ENCODE data around the gene SACS.
"Not testable (repeated sequence)": the region's sequence is repeated elsewhere in the genome, so short reads cannot be mapped to it uniquely, and the experiment has no call there.

SACS gene

GRCh38 chr13:23453132-23453531 is 19.6 kb upstream of the SACS start:
- no peak for DNase-seq

GRCh38 chr13:23450340-23451046 is 17.0 kb upstream of the SACS start:
- no peak for DNase-seq

- no peak for DNase-seq
Observed at GRCh38 chr13:23449398-23450162, 16.1 kb upstream of the SACS start.

GRCh38 chr13:23447927-23448326 is 14.4 kb upstream of the SACS start:
- DNase-seq = no peak

- no peak for DNase-seq
Observed at GRCh38 chr13:23445794-23446193, 12.3 kb upstream of the SACS start.

- no peak for DNase-seq
Observed at GRCh38 chr13:23443878-23444277, 10.4 kb upstream of the SACS start.

- no peak for DNase-seq
Observed at GRCh38 chr13:23443110-23443509, 9.6 kb upstream of the SACS start.

- DNase-seq = no peak
Observed at GRCh38 chr13:23440821-23441618, 7.5 kb upstream of the SACS start.

- not testable (repeated sequence) for DNase-seq
Observed at GRCh38 chr13:23440324-23440723, 6.8 kb upstream of the SACS start.

- no peak for DNase-seq
Observed at GRCh38 chr13:23437916-23438315, 4.4 kb upstream of the SACS start.

GRCh38 chr13:23436680-23437079 is 3.2 kb upstream of the SACS start:
- DNase-seq = no peak

- DNase-seq = no peak
Observed at GRCh38 chr13:23434491-23434890, 989 bp upstream of the SACS start.

- no peak for DNase-seq
Observed at GRCh38 chr13:23432626-23433025, 876 bp downstream of the SACS start.

GRCh38 chr13:23430664-23431063 is 2.8 kb downstream of the SACS start:
- no peak for DNase-seq

GRCh38 chr13:23427881-23428528 is 5.5 kb downstream of the SACS start:
- no peak for DNase-seq

- no peak for DNase-seq
Observed at GRCh38 chr13:23427342-23427843, 6.1 kb downstream of the SACS start.

- no peak for DNase-seq
Observed at GRCh38 chr13:23421596-23421995, 11.9 kb downstream of the SACS start.

GRCh38 chr13:23418776-23419683 is 14.5 kb downstream of the SACS start:
- no peak for DNase-seq

- no peak for DNase-seq
Observed at GRCh38 chr13:23414682-23415081, 18.8 kb downstream of the SACS start.

GRCh38 chr13:23411706-23412105 is 21.8 kb downstream of the SACS start:
- DNase-seq = no peak

GRCh38 chr13:23411220-23411619 is 22.3 kb downstream of the SACS start:
- no peak for DNase-seq

GRCh38 chr13:23408026-23408425 is 25.5 kb downstream of the SACS start:
- DNase-seq = no peak
